ENCODE data around the gene NKD2.

Gene NKD2

DNA sequence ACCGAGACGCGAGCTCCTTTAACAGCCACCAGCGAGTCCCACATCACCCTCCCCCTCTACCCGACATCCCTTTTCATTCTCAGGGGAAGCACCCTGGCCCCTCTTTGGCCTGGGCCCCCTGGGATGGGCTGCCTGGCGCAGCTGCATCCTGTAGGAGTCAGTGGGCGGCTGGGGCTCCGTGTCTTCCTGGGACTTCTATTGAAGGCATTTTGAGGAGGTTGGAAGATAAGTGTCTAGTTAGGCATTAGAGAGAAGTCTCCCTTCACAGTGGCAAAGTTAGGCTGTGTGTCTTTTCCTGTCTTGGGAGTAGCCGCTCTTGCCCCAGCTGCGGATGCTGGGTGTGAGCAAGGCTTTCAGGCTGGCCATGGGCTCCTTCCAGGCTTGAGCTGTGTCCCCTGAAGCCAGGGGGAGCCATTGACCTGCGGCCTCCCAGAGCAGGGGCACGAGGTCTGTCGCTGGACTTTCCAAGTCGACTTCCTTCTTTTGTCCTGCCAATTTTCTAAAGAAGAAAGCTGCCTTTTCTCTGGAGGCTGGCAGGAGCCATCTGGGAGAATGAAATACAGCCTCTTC, 18.6 kb upstream of the NKD2 start:
- H3K36me3 ChIP-seq, result no peaks in the 10 kb centered on the region
- H3K9me3 ChIP-seq, result no peaks in the 10 kb centered on the region; the same call in none of the 2 replicates
- no peak for DNase-seq
- no peak overlapping the region for H3K4me3 ChIP-seq (ENCODE audit: low read depth, low read length)
- TF ChIP-seq, protein P1, sequence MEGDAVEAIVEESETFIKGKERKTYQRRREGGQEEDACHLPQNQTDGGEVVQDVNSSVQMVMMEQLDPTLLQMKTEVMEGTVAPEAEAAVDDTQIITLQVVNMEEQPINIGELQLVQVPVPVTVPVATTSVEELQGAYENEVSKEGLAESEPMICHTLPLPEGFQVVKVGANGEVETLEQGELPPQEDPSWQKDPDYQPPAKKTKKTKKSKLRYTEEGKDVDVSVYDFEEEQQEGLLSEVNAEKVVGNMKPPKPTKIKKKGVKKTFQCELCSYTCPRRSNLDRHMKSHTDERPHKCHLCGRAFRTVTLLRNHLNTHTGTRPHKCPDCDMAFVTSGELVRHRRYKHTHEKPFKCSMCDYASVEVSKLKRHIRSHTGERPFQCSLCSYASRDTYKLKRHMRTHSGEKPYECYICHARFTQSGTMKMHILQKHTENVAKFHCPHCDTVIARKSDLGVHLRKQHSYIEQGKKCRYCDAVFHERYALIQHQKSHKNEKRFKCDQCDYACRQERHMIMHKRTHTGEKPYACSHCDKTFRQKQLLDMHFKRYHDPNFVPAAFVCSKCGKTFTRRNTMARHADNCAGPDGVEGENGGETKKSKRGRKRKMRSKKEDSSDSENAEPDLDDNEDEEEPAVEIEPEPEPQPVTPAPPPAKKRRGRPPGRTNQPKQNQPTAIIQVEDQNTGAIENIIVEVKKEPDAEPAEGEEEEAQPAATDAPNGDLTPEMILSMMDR (IDR thresholded peaks at IDR 0.05; ENCODE audit: low read depth, low read length), result peak; percentile 42
- H3K27me3 ChIP-seq, result peaks cover 5% of the 10 kb centered on the region; the same call in 1 of the 2 replicates
- H3K4me1 ChIP-seq, result no peaks in the 10 kb centered on the region

DNA sequence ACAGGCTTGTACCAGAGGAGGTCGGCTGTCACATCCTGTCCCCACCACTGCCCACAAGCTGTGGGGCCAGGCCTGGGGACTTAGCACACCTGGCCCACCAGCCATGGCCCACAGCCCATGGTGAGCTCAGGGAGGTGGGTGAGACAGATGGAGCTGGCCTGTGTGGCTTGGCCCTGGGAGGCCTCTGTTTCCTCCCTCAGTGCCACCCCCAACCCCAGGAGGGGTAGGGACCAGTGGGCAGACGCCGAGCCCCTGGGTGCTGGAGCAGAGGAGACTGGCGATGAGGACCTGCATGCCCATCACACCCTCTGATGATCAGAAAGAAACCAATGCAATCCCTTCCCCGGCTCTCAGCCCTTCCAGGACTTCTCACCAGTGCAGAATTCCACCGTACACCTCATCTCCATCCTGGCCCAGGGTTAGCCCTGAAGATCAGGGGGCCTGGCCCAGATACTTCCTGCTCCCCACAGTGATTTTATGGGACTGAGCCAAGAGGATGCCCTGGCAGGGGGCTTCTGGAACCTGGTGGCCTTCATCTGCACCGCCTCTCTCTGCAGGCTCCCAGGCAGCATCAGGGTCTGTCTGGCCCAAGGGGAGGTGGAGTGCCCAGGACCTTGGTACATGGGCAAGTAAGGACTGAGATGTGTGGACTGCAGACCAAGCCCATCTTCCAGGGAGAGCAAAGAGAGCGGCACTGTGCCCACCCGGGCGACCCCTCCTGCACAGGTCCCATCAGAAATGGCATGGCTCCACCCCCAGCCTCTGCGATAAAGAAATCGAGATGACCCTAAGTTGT, 16.9 kb upstream of the NKD2 start:
- TF ChIP-seq, protein P1 (IDR thresholded peaks at IDR 0.05; ENCODE audit: low read depth, low read length), result no peak
- H3K36me3 ChIP-seq, result no peaks in the 10 kb centered on the region
- H3K4me1 ChIP-seq, result no peaks in the 10 kb centered on the region
- H3K4me3 ChIP-seq (ENCODE audit: low read depth, low read length), result no peak overlapping the region
- no peaks in the 10 kb centered on the region; the same call in 1 of the 2 replicates for H3K9me3 ChIP-seq
- DNase-seq, result no peak
- no peaks in the 10 kb centered on the region; the same call in 1 of the 2 replicates for H3K27me3 ChIP-seq

DNA sequence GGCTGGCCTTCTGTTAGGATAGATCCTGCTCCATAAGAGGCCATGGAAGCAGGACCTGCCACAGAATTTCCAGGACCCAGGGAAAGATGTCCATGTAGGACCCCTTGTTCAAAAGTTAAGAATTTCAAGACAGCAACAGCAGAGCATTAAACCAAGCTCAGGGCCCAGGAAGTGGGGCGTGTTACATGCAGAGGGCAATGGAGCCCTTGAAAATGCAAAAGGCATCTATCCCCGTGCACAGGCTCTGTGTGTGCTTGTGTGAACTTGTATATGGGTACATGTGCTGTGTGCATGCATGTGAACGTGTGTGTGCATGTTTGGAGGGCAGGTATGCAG, 14.4 kb upstream of the NKD2 start:
- H3K36me3 ChIP-seq, result no peaks in the 10 kb centered on the region
- H3K4me3 ChIP-seq (ENCODE audit: low read depth, low read length), result no peak overlapping the region
- no peaks in the 10 kb centered on the region for H3K27me3 ChIP-seq
- no peaks in the 10 kb centered on the region for H3K9me3 ChIP-seq
- no peak for DNase-seq
- H3K4me1 ChIP-seq, result peaks cover 3% of the 10 kb centered on the region
- TF ChIP-seq, protein P1 (IDR thresholded peaks at IDR 0.05; ENCODE audit: low read depth, low read length), result no peak

DNA sequence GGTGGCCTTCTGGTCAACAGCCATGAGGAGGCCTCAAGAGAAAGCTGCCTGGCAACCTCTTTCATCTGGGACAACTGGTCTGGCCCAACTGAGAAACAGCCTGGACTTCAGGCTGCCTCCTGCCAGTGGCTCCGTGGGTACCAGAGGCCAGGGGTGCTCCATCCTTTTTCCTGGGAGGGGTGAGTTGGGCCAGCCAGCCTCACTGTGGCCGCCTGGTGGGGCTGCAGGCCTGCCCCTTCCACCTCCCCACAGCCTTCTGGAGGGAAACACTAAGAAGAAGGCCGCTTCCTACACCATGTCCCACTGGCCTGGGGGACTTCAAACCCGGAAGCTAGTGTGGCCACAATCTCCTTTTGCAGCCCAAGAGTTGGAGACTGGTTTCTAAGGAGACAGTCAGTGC, 13.8 kb upstream of the NKD2 start:
- H3K27me3 ChIP-seq, result no peaks in the 10 kb centered on the region
- TF ChIP-seq, protein P1 (IDR thresholded peaks at IDR 0.05; ENCODE audit: low read depth, low read length), result no peak
- H3K4me1 ChIP-seq, result peaks cover 3% of the 10 kb centered on the region
- DNase-seq, result no peak
- H3K9me3 ChIP-seq, result no peaks in the 10 kb centered on the region
- no peak overlapping the region for H3K4me3 ChIP-seq (ENCODE audit: low read depth, low read length)
- H3K36me3 ChIP-seq, result no peaks in the 10 kb centered on the region

DNA sequence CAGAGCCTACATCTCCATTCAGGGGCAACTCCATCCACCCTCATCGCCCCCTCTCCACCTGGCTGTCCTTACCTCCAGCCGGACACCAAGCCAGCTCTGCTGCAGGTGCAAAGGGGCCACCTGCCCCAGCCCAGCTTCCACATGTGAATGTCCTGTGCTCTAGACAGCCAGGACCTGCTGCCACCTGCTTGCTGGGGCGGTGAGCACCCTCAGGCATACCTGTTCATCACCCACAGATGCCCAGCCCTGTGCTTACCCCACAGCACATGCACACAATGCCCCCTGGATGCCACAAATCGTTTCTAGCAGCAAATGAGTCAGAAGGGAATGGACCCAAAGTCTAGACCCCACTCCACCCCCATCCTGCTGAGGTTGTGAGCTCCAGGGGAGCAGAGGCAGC, 13.3 kb upstream of the NKD2 start:
- no peak for DNase-seq
- Histone ChIP-seq H3K4me1 (peaks cover 3% of the 10 kb centered on the region), H3K36me3 (no peaks in the 10 kb centered on the region), H3K27me3 (no peaks in the 10 kb centered on the region), H3K4me3 (ENCODE audit: low read depth, low read length) (no peak overlapping the region), H3K9me3 (no peaks in the 10 kb centered on the region)
- TF ChIP-seq, protein P1 (IDR thresholded peaks at IDR 0.05; ENCODE audit: low read depth, low read length), result no peak

DNA sequence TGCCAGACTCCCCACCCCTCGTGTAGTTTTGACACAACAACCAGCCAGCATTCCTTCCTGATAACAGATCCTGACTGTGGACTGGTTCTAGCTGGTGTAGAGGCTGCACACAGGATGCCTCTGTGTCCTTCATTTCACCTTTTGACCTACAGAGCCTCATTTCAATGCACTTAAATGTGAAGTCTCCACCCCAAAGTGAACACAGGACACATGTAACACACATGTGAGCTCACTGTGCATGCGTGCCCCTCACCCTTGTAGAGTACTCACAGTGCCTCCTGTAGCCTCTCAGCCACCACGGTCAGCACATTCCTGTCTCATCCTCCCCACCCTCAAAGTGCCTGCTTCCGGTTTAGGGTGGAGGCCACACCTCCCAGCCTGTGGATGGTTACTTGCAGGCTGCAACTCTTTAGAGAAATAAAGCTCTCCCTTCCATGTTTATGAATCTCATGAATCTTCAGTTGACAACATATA, 11.6 kb upstream of the NKD2 start:
- no peak for DNase-seq
- Histone ChIP-seq H3K36me3 (no peaks in the 10 kb centered on the region), H3K4me3 (ENCODE audit: low read depth, low read length) (no peak overlapping the region), H3K9me3 (no peaks in the 10 kb centered on the region), H3K27me3 (no peaks in the 10 kb centered on the region), H3K4me1 (peaks cover 3% of the 10 kb centered on the region)
- TF ChIP-seq, protein P1 (IDR thresholded peaks at IDR 0.05; ENCODE audit: low read depth, low read length), result no peak

Measured in BE2C (cell line).